H1 (cell line): ENCODE data around the gene DPEP1. TPM values are rescaled to one million over a fixed set of nuclear protein-coding genes. Genes with fewer than 3 reads are reported as not detected.

Experiments used
- CTCF ChIA-PET: fragments of 300-600 bp; sonication (Branson Sonifier 250); formaldehyde crosslinking; loops from one replicate; lab custom pipeline; 2021; ENCODE audit not compliant: partially characterized antibody; lab: Charles Lee
- POLR2A ChIA-PET: fragments of 300-600 bp; sonication (Branson Sonifier 250); formaldehyde crosslinking; loops from one replicate; lab custom pipeline; 2021; ENCODE audit warnings: inconsistent platforms; ENCODE audit not compliant: partially characterized antibody; lab: Charles Lee
- DNase-seq, 2 experiments: peaks; one replicate each; pipeline versions ENCODE4 v3.0.0 to v3.0.0-alpha.2; 2010 to 2022; ENCODE audit warnings: low spot score in 2 of 2, low read depth in 1 of 2, mixed read lengths in 1 of 2
- FAIRE-seq: peaks from 2 replicates; lab custom pipeline; 2011; peaks lifted over from hg19 to GRCh38; lab: Jason Lieb, UNC
- H2AFZ ChIP-seq: 2 replicates; pipeline ENCODE4 v1.8.1; 2012; ENCODE audit warnings: low read length, inconsistent platforms
- H2AK5ac ChIP-seq: 2 replicates; pipeline ENCODE4 v1.6.1; 2013; ENCODE audit warnings: low read depth, low read length
- H2BK120ac ChIP-seq: replicated peaks from 2 replicates; pipeline ENCODE3; 2013; ENCODE audit warnings: low read depth, low read length, inconsistent platforms
- H2BK12ac ChIP-seq: 2 replicates; pipeline ENCODE4 v1.6.1; 2013; ENCODE audit warnings: low read depth, low read length
- H2BK15ac ChIP-seq: 2 replicates; pipeline ENCODE4 v1.6.1; 2013; ENCODE audit warnings: low read length
- H2BK20ac ChIP-seq: 2 replicates; pipeline ENCODE4 v1.6.1; 2013; ENCODE audit warnings: low read length
- H2BK5ac ChIP-seq: 2 replicates; pipeline ENCODE4 v1.6.1; 2013; ENCODE audit warnings: low read depth, low read length
- H3K14ac ChIP-seq: 2 replicates; pipeline ENCODE4 v1.6.1; 2013; ENCODE audit warnings: inconsistent platforms; ENCODE audit not compliant: insufficient read length
- H3K18ac ChIP-seq: 2 replicates; pipeline ENCODE4 v1.6.1; 2013; ENCODE audit warnings: low read length; ENCODE audit errors: extremely low read depth
- H3K23ac ChIP-seq: 2 replicates; pipeline ENCODE4 v1.6.1; 2013; ENCODE audit warnings: inconsistent platforms; ENCODE audit not compliant: insufficient read length
- H3K23me2 ChIP-seq: 2 replicates; pipeline ENCODE4 v1.6.1; 2013; ENCODE audit warnings: low read depth, low read length
- H3K27ac ChIP-seq: 2 replicates; pipeline ENCODE4 v1.6.1; 2011; ENCODE audit warnings: low read depth, low read length, inconsistent platforms
- H3K27me3 ChIP-seq, 4 experiments: replicated peaks in 1 of 4; 1 replicate in 1 of 4; 2 replicates in 3 of 4; pipeline versions ENCODE4 v1.6.1 to v1.8.1; 2011 to 2013; ENCODE audit warnings: low read length in 3 of 4, mild to moderate bottlenecking in 3 of 4, inconsistent platforms in 2 of 4, mixed read lengths in 2 of 4, moderate library complexity in 1 of 4; ENCODE audit not compliant: control insufficient read depth in 3 of 4, insufficient read depth in 3 of 4; ENCODE audit errors: extremely low read depth in 1 of 4
- H3K36me3 ChIP-seq, 4 experiments: 2 replicates each; pipeline versions ENCODE4 v1.6.1 to v1.8.1; 2011 to 2013; ENCODE audit warnings: mild to moderate bottlenecking in 4 of 4, low read length in 3 of 4, moderate library complexity in 2 of 4, control low read depth in 1 of 4, inconsistent platforms in 1 of 4; ENCODE audit not compliant: insufficient read depth in 4 of 4, control insufficient read depth in 2 of 4
- H3K4ac ChIP-seq: replicated peaks from 2 replicates; pipeline ENCODE3; 2013; ENCODE audit warnings: low read length, low read depth, mixed read lengths, inconsistent platforms; ENCODE audit not compliant: insufficient read length
- H3K4me1 ChIP-seq, 4 experiments: replicated peaks in 1 of 4; 1 replicate in 1 of 4; 2 replicates in 3 of 4; pipeline versions ENCODE4 v1.6.1 to v1.8.1; 2011 to 2013; ENCODE audit warnings: low read length in 3 of 4, inconsistent platforms in 2 of 4, mixed read lengths in 1 of 4; ENCODE audit not compliant: insufficient read depth in 4 of 4, control insufficient read depth in 3 of 4
- H3K4me2 ChIP-seq, 2 experiments: 2 replicates each; pipeline versions ENCODE4 v1.6.1 to v1.8.1; 2011 to 2013; ENCODE audit warnings: low read depth in 2 of 2, low read length in 2 of 2, control low read depth in 1 of 2, inconsistent platforms in 1 of 2, mild to moderate bottlenecking in 1 of 2; ENCODE audit not compliant: insufficient read depth in 1 of 2
- H3K4me3 ChIP-seq, 4 experiments: fragments of 200-600, 300-600 bp in 1 of 4; sonication (generic), shearing (Covaris generic), sonication (Bioruptor Twin) in 1 of 4; 2 replicates each; pipeline versions ENCODE4 v1.5.1 to v1.8.1; 2011 to 2016; ENCODE audit warnings: low read length in 4 of 4, low read depth in 3 of 4, control low read depth in 2 of 4, inconsistent platforms in 2 of 4, mild to moderate bottlenecking in 2 of 4, mixed read lengths in 1 of 4, moderate library complexity in 1 of 4; ENCODE audit not compliant: insufficient read depth in 2 of 4; ENCODE audit errors: extremely low read depth in 1 of 4
- H3K56ac ChIP-seq: replicated peaks from 2 replicates; pipeline ENCODE3; 2013; ENCODE audit warnings: low read depth, mild to moderate bottlenecking, mixed read lengths, low read length, inconsistent platforms; ENCODE audit not compliant: insufficient read length
- H3K79me1 ChIP-seq: 2 replicates; pipeline ENCODE4 v1.6.1; 2013; ENCODE audit warnings: low read depth, low read length, control low read depth
- H3K79me2 ChIP-seq, 2 experiments: 2 replicates each; pipeline versions ENCODE4 v1.6.1 to v1.8.1; 2012 to 2013; ENCODE audit warnings: low read length in 2 of 2, mild to moderate bottlenecking in 2 of 2, inconsistent platforms in 1 of 2; ENCODE audit not compliant: insufficient read depth in 2 of 2, control insufficient read depth in 1 of 2
- H3K9ac ChIP-seq, 4 experiments: replicated peaks in 1 of 4; 1 replicate in 1 of 4; 2 replicates in 3 of 4; pipeline versions ENCODE4 v1.6.1 to v1.8.1; 2011 to 2013; ENCODE audit warnings: low read depth in 3 of 4, low read length in 3 of 4, control low read depth in 2 of 4, mild to moderate bottlenecking in 2 of 4, moderate library complexity in 2 of 4, inconsistent platforms in 1 of 4; ENCODE audit errors: extremely low read depth in 1 of 4
- H3K9me3 ChIP-seq, 2 experiments: 2 replicates each; pipeline versions ENCODE4 v1.6.1 to v1.8.1; 2012 to 2013; ENCODE audit warnings: mild to moderate bottlenecking in 2 of 2, moderate library complexity in 2 of 2, control low read depth in 1 of 2, inconsistent platforms in 1 of 2, low read depth in 1 of 2, low read length in 1 of 2, mixed read lengths in 1 of 2; ENCODE audit not compliant: insufficient read depth in 2 of 2
- H4K20me1 ChIP-seq, 2 experiments: replicated peaks in 1 of 2; 2 replicates each; pipeline versions ENCODE3 to v1.8.1; 2011 to 2013; ENCODE audit warnings: inconsistent platforms in 2 of 2, low read length in 2 of 2, mild to moderate bottlenecking in 1 of 2; ENCODE audit not compliant: insufficient read depth in 2 of 2, control insufficient read depth in 1 of 2
- H4K5ac ChIP-seq: 2 replicates; pipeline ENCODE4 v1.6.1; 2013; ENCODE audit warnings: low read length, low read depth, mixed read lengths, inconsistent platforms; ENCODE audit not compliant: insufficient read length
- H4K8ac ChIP-seq: 2 replicates; pipeline ENCODE4 v1.8.0; 2013; ENCODE audit warnings: mild to moderate bottlenecking, moderate library complexity, low read length, inconsistent platforms; ENCODE audit not compliant: insufficient read depth; ENCODE audit errors: extremely low read depth
- H4K91ac ChIP-seq: replicated peaks from 2 replicates; pipeline ENCODE3; 2013; ENCODE audit warnings: low read length, mixed read lengths, inconsistent platforms; ENCODE audit not compliant: insufficient read length
- BACH1 ChIP-seq: IDR thresholded peaks from 2 replicates; pipeline ENCODE4 v1.6.1; 2012; ENCODE audit warnings: low read length, improper control_type of control experiment
- EGR1 ChIP-seq: IDR thresholded peaks from 2 replicates; pipeline ENCODE4 v1.6.1; 2011; ENCODE audit warnings: low read depth, low read length, borderline replicate concordance
- GABPA ChIP-seq: IDR thresholded peaks from 2 replicates; pipeline ENCODE4 v1.6.1; 2011; ENCODE audit warnings: mild to moderate bottlenecking, low read length, moderate library complexity, borderline replicate concordance; ENCODE audit not compliant: insufficient read depth
- RNF2 ChIP-seq: fragments of 200-900, 300-1000 bp; sonication (generic); IDR thresholded peaks from 2 replicates; pipeline ENCODE4 v1.7.1; 2016; ENCODE audit warnings: borderline replicate concordance, low read depth, mild to moderate bottlenecking, antibody characterized with exemption, low read length; ENCODE audit not compliant: poor library complexity, severe bottlenecking; ENCODE audit errors: missing control alignments
- SP2 ChIP-seq: IDR thresholded peaks from 2 replicates; pipeline ENCODE4 v1.6.1; 2012; ENCODE audit warnings: mild to moderate bottlenecking, low read length, inconsistent platforms
- SUZ12 ChIP-seq: fragments of 200-600 bp; sonication (generic); IDR thresholded peaks from 2 replicates; pipeline ENCODE4 v1.6.1; 2012; ENCODE audit warnings: mild to moderate bottlenecking, inconsistent platforms, low read length, moderate library complexity, mixed read lengths
- WGBS, 2 experiments: shearing (Covaris generic) in 1 of 2; methylation state at CpG; one replicate each; pipeline versions ENCODE4 v1.1.6 to v1.1.7; 2013 to 2015; ENCODE audit warnings: low lambda C conversion rate in 2 of 2, mixed read lengths in 2 of 2, inconsistent platforms in 1 of 2, low coverage in 1 of 2, missing lambda C conversion rate in 1 of 2; ENCODE audit not compliant: insufficient replicate concordance in 2 of 2, insufficient coverage in 1 of 2, insufficient read length in 1 of 2; ENCODE audit errors: extremely low coverage in 1 of 2, missing lambda C conversion rate in 1 of 2; 5-methylcytosine and 5-hydroxymethylcytosine counted together
- polyA plus RNA-seq, 7 experiments: library from polyadenylated mRNA; depleted of rRNA in 3 of 7; stranded (reverse) in 5 of 7; unstranded in 2 of 7; fragments of >200 nt in 5 of 7; fragments of 200-250 nt in 2 of 7; gene quantifications; 1 replicate in 5 of 7; 2 replicates in 1 of 7; 4 replicates in 1 of 7; pipeline versions ENCODE4 v1.2.1 to v1.2.3, GENCODE V29; 2011 to 2013; ENCODE audit warnings: missing spikeins in 2 of 7, mixed read lengths in 2 of 7
- total RNA-seq: library from RNA; stranded (reverse); fragmentation: NEBNext Ultra II Directional; extraction: Animal tissue kit (Norgen Biotek cat#: 25700); gene quantifications from 2 replicates; pipeline ENCODE4 v1.2.1, GENCODE V29; 2021

The DPEP1 gene
- total and polyA plus RNA-seq, 2 of the 8 experiments (the other 6 are each of a cell fraction or from before 2014, with no cell fraction given) = 2.8 to 3.1 TPM

GRCh38 chr16:89581045-89581695 lies 32.3 kb upstream of the DPEP1 start:
- no peak overlapping the region for H4K8ac ChIP-seq
- H4K91ac ChIP-seq = no peak overlapping the region
- peaks cover 0 to 9% of the 10 kb centered on the region in 2 experiments for H4K20me1 ChIP-seq
- DNase-seq = no peak
- no peak overlapping the region for H2BK15ac ChIP-seq
- peaks cover 3 to 13% (median 8%) of the 10 kb centered on the region in 4 experiments; a peak in 6 of 7 replicates for H3K27me3 ChIP-seq
- WGBS, 2 experiments = 89% methylated on average over 33 of the region's 33 CpGs; no CpG with 5 or more reads in 1 of the 2 experiments
- no peak overlapping the region for H2BK12ac ChIP-seq
- no peak overlapping the region for H3K14ac ChIP-seq
- peaks cover 0 to 2% (median 0%) of the 10 kb centered on the region in 4 experiments; a peak in 1 of 7 replicates for H3K4me1 ChIP-seq
- FAIRE-seq = no peak
- no peak overlapping the region for H2AFZ ChIP-seq
- TF ChIP-seq RNF2 = no peak
- TF ChIP-seq GABPA = no peak
- TF ChIP-seq SUZ12 = no peak
- no peak for TF ChIP-seq SP2
- no peak for TF ChIP-seq EGR1
- TF ChIP-seq BACH1 = no peak
- POLR2A ChIA-PET = no interaction called here
- no peak overlapping the region for H3K4ac ChIP-seq
- no peak overlapping the region for H3K23ac ChIP-seq
- no peak overlapping the region; the same call in 1 of the 2 replicates for H2BK5ac ChIP-seq
- peaks cover 4% of the 10 kb centered on the region; the same call in 1 of the 2 replicates for H3K23me2 ChIP-seq
- no peak overlapping the region for H3K56ac ChIP-seq
- peaks cover 4% of the 10 kb centered on the region; the same call in 1 of the 2 replicates for H3K79me1 ChIP-seq
- CTCF ChIA-PET = interaction anchor here (0.6 to 1.1 kb wide), 3 partner anchors 19 to 61 kb away, joined by 3 read pairs; no protein-coding TSS in a partner anchor
- no peak overlapping the region for H4K5ac ChIP-seq
- no peak overlapping the region for H2AK5ac ChIP-seq
- no peak overlapping the region for H3K18ac ChIP-seq
- no peak overlapping the region for H3K9ac ChIP-seq
- peaks cover 0 to 4% of the 10 kb centered on the region in 2 experiments; a peak in 2 of 4 replicates for H3K9me3 ChIP-seq
- no peaks in the 10 kb centered on the region for H3K79me2 ChIP-seq
- H3K36me3 ChIP-seq = peaks cover 0 to 14% (median 5%) of the 10 kb centered on the region in 4 experiments; a peak in 5 of 8 replicates
- H3K4me3 ChIP-seq = no peak overlapping the region
- no peak overlapping the region for H2BK120ac ChIP-seq
- H3K4me2 ChIP-seq = no peak overlapping the region
- no peak overlapping the region for H2BK20ac ChIP-seq
- H3K27ac ChIP-seq = no peak overlapping the region
